ENCODE data around the gene TMPRSS4. TPM values are rescaled to one million over a fixed set of nuclear protein-coding genes. Genes with fewer than 3 reads are reported as not detected.

Gene TMPRSS4
- total RNA-seq, 5 donors from 2014 or later (not counting 1 experiment from before 2014, with no cell fraction given): 0.51 to 0.66 TPM; not detected in 3

DNA sequence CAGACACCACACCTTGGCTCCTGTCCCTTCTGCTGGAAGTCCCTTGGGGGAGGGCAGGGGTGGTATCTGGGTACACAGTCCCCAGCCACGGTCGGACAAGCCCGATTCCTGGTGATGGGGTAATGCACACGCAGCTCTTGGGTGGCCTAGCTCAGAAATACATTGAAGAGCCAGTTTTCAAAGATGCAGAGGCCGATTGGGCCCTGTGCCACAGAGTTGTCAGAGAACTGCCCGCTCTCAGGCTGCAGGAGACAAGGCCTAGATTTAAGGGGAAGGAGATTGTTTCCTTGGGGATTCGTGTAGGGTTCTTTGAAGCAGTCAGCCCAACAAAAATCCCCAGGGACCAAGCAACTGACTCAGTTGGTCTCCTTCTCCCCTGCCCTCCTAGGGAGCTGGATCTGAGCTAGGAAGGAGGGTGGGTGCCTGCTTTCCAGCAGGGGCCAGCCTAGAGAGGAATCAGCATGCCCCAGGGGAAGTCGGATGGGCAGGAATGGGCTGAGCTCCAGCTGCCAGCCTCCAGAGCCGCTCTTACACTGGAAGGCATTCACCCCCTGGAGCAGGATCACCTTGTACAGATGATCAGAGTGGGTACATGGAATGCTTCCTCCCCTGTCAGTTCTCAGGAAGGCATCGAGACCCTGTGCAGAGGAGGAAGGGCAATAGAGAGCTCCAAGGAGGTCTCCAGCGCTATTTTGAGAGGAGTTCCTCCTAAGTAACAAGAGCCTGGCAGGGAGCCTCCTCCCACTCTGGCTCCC lies 79.1 kb downstream of the TMPRSS4 start:
- no peak overlapping the region for H3K27ac ChIP-seq (ENCODE audit: low read length)
- no peak for DNase-seq
- H3K27me3 Mint-ChIP-seq: peaks cover 71 to 72% of the 10 kb centered on the region in 2 donors
- ChIA-PET CTCF (interaction anchor here (0.6 to 1.2 kb wide), 3 partner anchors 16 to 827 kb away, joined by 3 to 5 read pairs (median 4); no protein-coding TSS in a partner anchor), POLR2A (no interaction called here)
- peaks cover 0 to 26% of the 10 kb centered on the region in 2 experiments for H3K4me1 ChIP-seq (ENCODE audit: control insufficient read depth in 1 of 2, extremely low read depth in 1 of 2, insufficient read depth in 2 of 2, low read length in 2 of 2)
- peaks cover 24 to 86% of the 10 kb centered on the region in 2 experiments for H3K27me3 ChIP-seq (replicated peaks in 1 of 2; ENCODE audit: control insufficient read depth in 2 of 2, extremely low read depth in 1 of 2, insufficient read depth in 2 of 2, low read length in 1 of 2)
- no peaks in the 10 kb centered on the region for H3K9me3 ChIP-seq
- H3K4me3 ChIP-seq (ENCODE audit: control insufficient read depth in 1 of 2, extremely low read depth in 1 of 2, low read length in 1 of 2): no peak overlapping the region
- WGBS (ENCODE audit: insufficient coverage): 87% methylated on average over 6 of the region's 11 CpGs
- ATAC-seq (replicated peaks in 1 of 4): no peak
- H3K4me3 Mint-ChIP-seq: peak overlapping the region in 1 of 3 donors; percentile 24
- no peaks in the 10 kb centered on the region for H3K36me3 ChIP-seq (ENCODE audit: control insufficient read depth in 2 of 2, extremely low read depth in 1 of 2, insufficient read depth in 1 of 2, low read length in 1 of 2)
- H3K9me3 Mint-ChIP-seq: no peaks in the 10 kb centered on the region
- H3K27ac Mint-ChIP-seq: no peak overlapping the region
- peaks cover 13 to 21% (median 16%) of the 10 kb centered on the region in 3 donors for H3K4me1 Mint-ChIP-seq
- no peaks in the 10 kb centered on the region for H3K36me3 Mint-ChIP-seq

DNA sequence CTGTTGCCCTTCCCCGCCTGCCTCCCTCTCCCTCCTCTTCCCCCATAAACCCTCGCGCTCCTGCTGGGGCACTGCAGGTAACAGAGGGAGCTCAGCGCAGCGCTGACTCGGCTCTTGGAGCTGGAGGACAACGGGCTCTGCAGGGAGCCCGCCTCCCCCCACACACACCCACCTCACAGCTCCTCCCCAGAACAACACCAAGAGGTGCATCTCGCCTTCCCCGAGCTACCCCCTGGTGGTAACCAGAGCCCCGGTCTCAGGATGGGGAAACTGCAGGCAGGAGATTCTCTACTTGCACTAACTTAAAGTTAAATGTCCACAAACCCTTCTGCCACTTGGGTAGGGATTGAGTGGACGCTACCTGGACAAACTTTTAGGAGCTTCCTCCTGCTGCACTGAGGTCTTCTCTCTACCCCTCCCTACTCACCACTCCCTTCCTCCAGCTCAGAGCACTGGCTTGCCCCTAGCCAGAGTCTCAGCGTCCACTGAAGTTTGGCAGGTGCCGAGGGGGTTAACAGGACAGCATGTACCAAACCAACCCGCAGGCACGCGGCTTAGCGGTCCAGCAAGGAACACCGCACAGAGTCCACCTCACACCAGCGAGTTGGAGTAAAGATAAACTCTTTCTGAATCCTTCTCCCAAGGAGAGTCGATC lies 79.8 kb downstream of the TMPRSS4 start:
- Mint-ChIP-seq H3K27me3 (peaks cover 64 to 66% of the 10 kb centered on the region in 2 donors), H3K4me3 (peak overlapping the region in 1 of 3 donors; percentile 24), H3K27ac (peak overlapping the region in 1 of 2 donors; percentile 31), H3K9me3 (no peaks in the 10 kb centered on the region), H3K4me1 (peaks cover 13 to 21% (median 16%) of the 10 kb centered on the region in 3 donors), H3K36me3 (no peaks in the 10 kb centered on the region)
- WGBS (ENCODE audit: insufficient coverage): 18% methylated on average over 16 of the region's 21 CpGs
- Histone ChIP-seq H3K36me3 (ENCODE audit: control insufficient read depth in 2 of 2, extremely low read depth in 1 of 2, insufficient read depth in 1 of 2, low read length in 1 of 2) (no peaks in the 10 kb centered on the region), H3K27ac (ENCODE audit: low read length) (no peak overlapping the region), H3K4me1 (ENCODE audit: control insufficient read depth in 1 of 2, extremely low read depth in 1 of 2, insufficient read depth in 2 of 2, low read length in 2 of 2) (peaks cover 0 to 26% of the 10 kb centered on the region in 2 experiments), H3K4me3 (ENCODE audit: control insufficient read depth in 1 of 2, extremely low read depth in 1 of 2, low read length in 1 of 2) (no peak overlapping the region), H3K9me3 (no peaks in the 10 kb centered on the region), H3K27me3 (replicated peaks in 1 of 2; ENCODE audit: control insufficient read depth in 2 of 2, extremely low read depth in 1 of 2, insufficient read depth in 2 of 2, low read length in 1 of 2) (peaks cover 19 to 84% of the 10 kb centered on the region in 2 experiments)
- POLR2A ChIA-PET: no interaction called here
- CTCF ChIA-PET: interaction anchor here (0.6 to 1.2 kb wide), 3 partner anchors 15 to 826 kb away, joined by 3 to 5 read pairs (median 4); no protein-coding TSS in a partner anchor
- DNase-seq (peak in 24 of 35 experiments; percentile 8 to 46 (median 22)), ATAC-seq (replicated peaks in 1 of 4) (peak; percentile 41 to 80 (median 55))

DNA sequence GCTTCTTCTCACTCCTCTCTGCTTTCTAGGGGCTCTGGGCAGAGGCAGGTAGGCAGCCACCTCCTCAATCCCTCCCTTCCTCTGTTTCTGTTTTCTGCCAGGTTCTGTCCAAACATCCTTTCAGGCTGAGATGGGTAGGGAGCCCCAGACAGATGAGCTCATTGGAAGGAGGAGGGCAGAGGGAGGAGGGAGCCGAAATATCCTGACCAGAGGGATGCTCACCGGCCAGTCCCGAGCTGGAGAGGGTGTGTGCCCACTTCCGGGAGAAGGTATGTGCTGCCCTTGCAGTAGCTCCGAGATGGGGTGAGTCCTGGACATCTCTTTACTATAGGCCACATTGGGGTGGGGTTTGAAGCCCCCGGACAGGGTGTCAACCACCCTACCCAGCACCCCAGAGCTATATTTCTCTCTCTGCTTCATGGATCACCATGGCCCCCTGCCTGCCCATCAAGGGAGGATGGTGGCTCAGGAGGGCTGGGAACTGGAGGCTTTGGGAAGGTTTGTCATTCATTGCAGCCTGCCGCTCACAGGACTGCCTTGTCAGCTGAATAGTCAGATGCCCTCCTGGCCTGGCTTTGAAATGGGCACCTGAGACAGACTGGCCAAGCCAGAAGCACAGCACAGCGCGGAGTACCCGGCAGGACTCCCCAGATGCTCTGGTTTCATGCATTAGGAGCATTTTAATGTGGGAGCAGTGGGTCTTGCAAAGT lies 80.5 kb downstream of the TMPRSS4 start:
- Mint-ChIP-seq H3K4me1 (peaks cover 13 to 21% (median 16%) of the 10 kb centered on the region in 3 donors), H3K9me3 (no peaks in the 10 kb centered on the region), H3K36me3 (no peaks in the 10 kb centered on the region), H3K4me3 (no peak overlapping the region), H3K27ac (peak overlapping the region in 1 of 2 donors; percentile 31), H3K27me3 (peaks cover 59 to 63% of the 10 kb centered on the region in 2 donors)
- Histone ChIP-seq H3K27me3 (replicated peaks in 1 of 2; ENCODE audit: control insufficient read depth in 2 of 2, extremely low read depth in 1 of 2, insufficient read depth in 2 of 2, low read length in 1 of 2) (peaks cover 18 to 84% of the 10 kb centered on the region in 2 experiments), H3K4me1 (ENCODE audit: control insufficient read depth in 1 of 2, extremely low read depth in 1 of 2, insufficient read depth in 2 of 2, low read length in 2 of 2) (peaks cover 0 to 22% of the 10 kb centered on the region in 2 experiments), H3K27ac (ENCODE audit: low read length) (no peak overlapping the region), H3K36me3 (ENCODE audit: control insufficient read depth in 2 of 2, extremely low read depth in 1 of 2, insufficient read depth in 1 of 2, low read length in 1 of 2) (no peaks in the 10 kb centered on the region), H3K4me3 (ENCODE audit: control insufficient read depth in 1 of 2, extremely low read depth in 1 of 2, low read length in 1 of 2) (no peak overlapping the region), H3K9me3 (no peaks in the 10 kb centered on the region)
- ATAC-seq (replicated peaks in 1 of 4) (no peak), DNase-seq (no peak)
- CTCF ChIA-PET: interaction anchor here in 1 of 2 donors (1.2 kb wide), 1 partner anchor 14 kb away, joined by 5 read pairs; no protein-coding TSS in a partner anchor
- POLR2A ChIA-PET: no interaction called here
- WGBS (ENCODE audit: insufficient coverage): 84% methylated on average over 4 of the region's 10 CpGs

DNA sequence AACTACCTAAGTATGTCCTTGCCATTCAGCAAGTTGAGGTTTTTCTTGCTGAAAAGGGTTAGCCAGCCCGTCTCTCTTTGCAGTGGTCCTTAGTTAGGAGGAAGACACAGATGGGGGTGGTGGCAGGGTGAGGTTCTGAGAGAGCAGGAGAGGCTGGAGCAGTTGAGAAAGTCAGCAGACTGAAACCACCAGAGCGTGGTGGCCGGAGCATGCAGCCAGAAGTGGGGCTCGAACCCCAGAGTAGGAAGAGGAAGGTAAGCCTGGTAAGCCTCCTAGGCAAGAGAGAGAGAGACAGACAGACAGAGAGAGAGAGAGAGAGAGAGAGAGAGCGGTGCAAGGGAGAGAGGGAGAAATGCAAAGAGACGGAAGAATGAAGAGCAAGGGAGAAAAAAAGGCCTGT lies 84.9 kb downstream of the TMPRSS4 start:
- no peak overlapping the region for H3K27ac Mint-ChIP-seq
- Histone ChIP-seq H3K27ac (ENCODE audit: low read length) (no peak overlapping the region), H3K9me3 (no peaks in the 10 kb centered on the region), H3K4me1 (ENCODE audit: control insufficient read depth in 1 of 2, extremely low read depth in 1 of 2, insufficient read depth in 2 of 2, low read length in 2 of 2) (peaks cover 0 to 4% of the 10 kb centered on the region in 2 experiments), H3K27me3 (replicated peaks in 1 of 2; ENCODE audit: control insufficient read depth in 2 of 2, extremely low read depth in 1 of 2, insufficient read depth in 2 of 2, low read length in 1 of 2) (peaks cover 2 to 71% of the 10 kb centered on the region in 2 experiments), H3K4me3 (ENCODE audit: control insufficient read depth in 1 of 2, extremely low read depth in 1 of 2, low read length in 1 of 2) (no peak overlapping the region), H3K36me3 (ENCODE audit: control insufficient read depth in 2 of 2, extremely low read depth in 1 of 2, insufficient read depth in 1 of 2, low read length in 1 of 2) (no peaks in the 10 kb centered on the region)
- peaks cover 30 to 34% of the 10 kb centered on the region in 2 donors for H3K27me3 Mint-ChIP-seq
- no peak for DNase-seq
- H3K4me3 Mint-ChIP-seq: no peak overlapping the region
- no peak for ATAC-seq (replicated peaks in 1 of 4)
- ChIA-PET POLR2A (no interaction called here), CTCF (no interaction called here)
- H3K9me3 Mint-ChIP-seq: no peaks in the 10 kb centered on the region
- peaks cover 3 to 10% (median 3%) of the 10 kb centered on the region in 3 donors for H3K4me1 Mint-ChIP-seq
- WGBS (ENCODE audit: insufficient coverage): 74% methylated on average over 4 of the region's 6 CpGs
- no peaks in the 10 kb centered on the region for H3K36me3 Mint-ChIP-seq

DNA sequence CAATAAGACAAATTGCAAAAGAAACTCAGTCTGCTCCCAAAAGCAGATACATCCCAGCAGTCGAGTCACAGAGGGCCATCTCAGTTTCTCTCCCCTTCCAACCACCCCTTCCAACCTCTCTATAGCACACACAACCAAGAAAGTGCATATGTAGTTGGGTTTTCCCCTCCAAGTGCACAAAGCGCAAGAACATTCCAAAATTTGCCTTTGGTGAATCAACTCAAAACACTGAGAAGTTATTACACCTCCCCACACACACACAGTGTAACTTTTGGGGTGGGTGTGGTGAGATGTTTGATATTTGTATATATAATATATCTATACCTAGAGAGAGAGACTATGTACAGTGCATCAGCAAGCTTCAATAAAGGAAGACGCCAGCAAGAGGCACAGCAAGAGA lies 86.0 kb downstream of the TMPRSS4 start:
- Histone ChIP-seq H3K36me3 (ENCODE audit: control insufficient read depth in 2 of 2, extremely low read depth in 1 of 2, insufficient read depth in 1 of 2, low read length in 1 of 2) (no peaks in the 10 kb centered on the region), H3K9me3 (no peaks in the 10 kb centered on the region), H3K4me3 (ENCODE audit: control insufficient read depth in 1 of 2, extremely low read depth in 1 of 2, low read length in 1 of 2) (no peak overlapping the region), H3K27me3 (replicated peaks in 1 of 2; ENCODE audit: control insufficient read depth in 2 of 2, extremely low read depth in 1 of 2, insufficient read depth in 2 of 2, low read length in 1 of 2) (peaks cover 0 to 65% of the 10 kb centered on the region in 2 experiments), H3K4me1 (ENCODE audit: control insufficient read depth in 1 of 2, extremely low read depth in 1 of 2, insufficient read depth in 2 of 2, low read length in 2 of 2) (no peaks in the 10 kb centered on the region), H3K27ac (ENCODE audit: low read length) (no peak overlapping the region)
- CTCF ChIA-PET: interaction anchor here in 1 of 2 donors (0.6 kb wide), 1 partner anchor 337 kb away, joined by 3 read pairs; no protein-coding TSS in a partner anchor
- no peak overlapping the region for H3K27ac Mint-ChIP-seq
- no peaks in the 10 kb centered on the region for H3K36me3 Mint-ChIP-seq
- no peak overlapping the region for H3K4me3 Mint-ChIP-seq
- POLR2A ChIA-PET: interaction anchor here in 1 of 2 donors (0.7 kb wide), 1 partner anchor 12 kb away, joined by 11 read pairs; no protein-coding TSS in a partner anchor
- H3K9me3 Mint-ChIP-seq: no peaks in the 10 kb centered on the region
- no peak for ATAC-seq (replicated peaks in 1 of 4)
- no peak for DNase-seq
- H3K4me1 Mint-ChIP-seq: peaks cover 0 to 2% (median 0%) of the 10 kb centered on the region in 3 donors
- WGBS (ENCODE audit: insufficient coverage): no CpG with 5 or more reads among the region's 3 CpGs
- peaks cover 20 to 27% of the 10 kb centered on the region in 2 donors for H3K27me3 Mint-ChIP-seq

DNA sequence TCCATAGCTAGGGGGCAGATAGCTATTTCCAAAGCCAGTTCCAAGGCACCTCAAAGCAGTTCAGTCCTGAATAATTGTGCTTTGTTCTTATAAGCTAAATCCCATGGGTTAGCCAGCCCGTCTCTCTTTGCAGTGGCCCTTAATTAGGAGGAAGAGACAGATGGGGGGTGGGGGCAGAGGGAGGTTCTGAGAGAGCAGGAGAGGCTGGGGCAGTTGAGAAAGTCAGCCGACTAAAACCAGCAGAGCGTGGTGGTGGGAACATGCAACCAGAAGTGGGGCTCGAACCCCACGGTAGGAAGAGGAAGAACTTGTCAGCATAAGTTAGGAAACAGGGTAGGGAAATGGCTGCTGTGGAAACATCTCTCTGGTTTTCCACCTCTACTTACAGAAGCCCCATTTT lies 86.6 kb downstream of the TMPRSS4 start:
- Mint-ChIP-seq H3K27ac (no peak overlapping the region), H3K9me3 (no peaks in the 10 kb centered on the region), H3K4me3 (no peak overlapping the region), H3K27me3 (peaks cover 13 to 26% of the 10 kb centered on the region in 2 donors), H3K4me1 (no peaks in the 10 kb centered on the region), H3K36me3 (no peaks in the 10 kb centered on the region)
- 100% methylated on average over 1 of the region's 5 CpGs for WGBS (ENCODE audit: insufficient coverage)
- Histone ChIP-seq H3K4me3 (ENCODE audit: control insufficient read depth in 1 of 2, extremely low read depth in 1 of 2, low read length in 1 of 2) (no peak overlapping the region), H3K27ac (ENCODE audit: low read length) (no peak overlapping the region), H3K4me1 (ENCODE audit: control insufficient read depth in 1 of 2, extremely low read depth in 1 of 2, insufficient read depth in 2 of 2, low read length in 2 of 2) (no peaks in the 10 kb centered on the region), H3K9me3 (no peaks in the 10 kb centered on the region), H3K27me3 (replicated peaks in 1 of 2; ENCODE audit: control insufficient read depth in 2 of 2, extremely low read depth in 1 of 2, insufficient read depth in 2 of 2, low read length in 1 of 2) (peaks cover 0 to 65% of the 10 kb centered on the region in 2 experiments), H3K36me3 (ENCODE audit: control insufficient read depth in 2 of 2, extremely low read depth in 1 of 2, insufficient read depth in 1 of 2, low read length in 1 of 2) (no peaks in the 10 kb centered on the region)
- ChIA-PET CTCF (interaction anchor here (0.6 kb wide), 2 partner anchors 322 to 338 kb away, joined by 3 read pairs; no protein-coding TSS in a partner anchor), POLR2A (interaction anchor here in 1 of 2 donors (0.7 kb wide), 1 partner anchor 13 kb away, joined by 11 read pairs; no protein-coding TSS in a partner anchor)
- no peak for DNase-seq
- no peak for ATAC-seq (replicated peaks in 1 of 4)
